Pancreas (tissue), 10 donors: ENCODE measurements around the gene RBBP8NL. TPM values are rescaled to one million over a fixed set of nuclear protein-coding genes. Genes with fewer than 3 reads are reported as not detected.

Experiments used
- ATAC-seq, 4 donors: fragments of 200-7000 bp; cut with Tn5 transposase; one replicate each; pipeline versions ENCODE4 v1.8.0 to v1.9.1; 2020; ENCODE audit warnings: mild to moderate bottlenecking in 4 of 4, moderate library complexity in 4 of 4
- DNase-seq, 6 donors: peaks; one replicate each; pipeline ENCODE4 v3.0.0-alpha.2; 2020
- FAIRE-seq: peaks from 2 replicates; lab custom pipeline; 2012; peaks lifted over from hg19 to GRCh38; lab: Jason Lieb, UNC
- H3K27ac ChIP-seq, 4 donors: fragments of 200-600 bp; sonication (generic); 1 replicate in 3 of 4; 2 replicates in 1 of 4; pipeline versions ENCODE4 v1.5.0 to v1.8.0; 2020
- H3K27me3 ChIP-seq, 4 donors: fragments of 200-600 bp; one replicate each; pipeline ENCODE4 v1.8.0; 2021
- H3K36me3 ChIP-seq, 3 donors: fragments of 200-600 bp; sonication (generic) in 1 of 3; one replicate each; pipeline versions ENCODE4 v1.5.0 to v1.8.0; 2020 to 2021
- H3K4me1 ChIP-seq, 3 donors: fragments of 200-600 bp; one replicate each; pipeline ENCODE4 v1.8.0; 2021
- H3K4me3 ChIP-seq, 4 donors: fragments of 200-600 bp; sonication (generic) in 2 of 4; one replicate each; pipeline versions ENCODE4 v1.5.0 to v1.8.0; 2020 to 2021
- H3K9me3 ChIP-seq, 4 donors: fragments of 200-600 bp; one replicate each; pipeline ENCODE4 v1.8.0; 2021
- WGBS, 2 donors: extraction: QIAGEN DNeasy Blood & Tissue Kit; methylation state at CpG; one replicate each; pipeline ENCODE4 v1.1.7; 2013; 5-methylcytosine and 5-hydroxymethylcytosine counted together
- intact Hi-C, 3 donors: fragments of 100-400 bp; cut with DNase I; formaldehyde crosslinking; loops; one replicate each; pipeline versions ENCODE4 v1.11.1 to v1.14.2; 2022
- polyA plus RNA-seq, 2 donors: library from polyadenylated mRNA; stranded (reverse); fragments of 200-250 nt; gene quantifications; one replicate each; pipeline ENCODE4 v1.2.3, GENCODE V29; 2013
- total RNA-seq, 6 donors: library from RNA; stranded (reverse); fragmentation: NEBNext Ultra II Directional in 4 of 6; extraction: Animal tissue kit (Norgen Biotek cat#: 25700) in 4 of 6; gene quantifications; one replicate each; pipeline versions ENCODE4 v1.2.1 to v1.2.4, GENCODE V29; 2021 to 2023
- TF ChIP-seq, protein P1 (sequence below), 4 donors: fragments of 200-600 bp; sonication (generic) in 3 of 4; IDR thresholded peaks; one replicate each; pipeline versions ENCODE4 v1.5.0 to v1.8.0; 2021; ENCODE audit warnings: antibody characterized with exemption in 4 of 4
- donor health status: healthy with polysubstance abuse.
- donor health status: DM: no; HTN: no; CAD: no; lungs with moderate emphysema.
- donor health status: DM: no; HTN: no; CAD: no.
- donor health status: control.
- donor health status: control.
- donor health status: Bipolar disorder and iron deficiency.
- donor health status: DM: yes; HTN: yes; CAD: no.
- donor health status: DM: no; HTN: no; CAD: no.
- donor health status: DM: no; HTN: no; CAD: no.
- donor health status: DM: yes; HTN: yes; CAD: no.

RBBP8NL gene
- total and polyA plus RNA-seq, 8 donors: 0.66 to 4.8 (median 1.3) TPM

- no peaks in the 10 kb centered on the region for H3K36me3 ChIP-seq
- FAIRE-seq (no peak), ATAC-seq (no peak), DNase-seq (no peak)
- 76 to 79% methylated on average over 9 to 10 of the region's 10 CpGs for WGBS, 2 donors
- no peak overlapping the region for H3K4me3 ChIP-seq
- no peak overlapping the region for H3K27ac ChIP-seq
- no peaks in the 10 kb centered on the region for H3K9me3 ChIP-seq
- TF ChIP-seq, protein P1, sequence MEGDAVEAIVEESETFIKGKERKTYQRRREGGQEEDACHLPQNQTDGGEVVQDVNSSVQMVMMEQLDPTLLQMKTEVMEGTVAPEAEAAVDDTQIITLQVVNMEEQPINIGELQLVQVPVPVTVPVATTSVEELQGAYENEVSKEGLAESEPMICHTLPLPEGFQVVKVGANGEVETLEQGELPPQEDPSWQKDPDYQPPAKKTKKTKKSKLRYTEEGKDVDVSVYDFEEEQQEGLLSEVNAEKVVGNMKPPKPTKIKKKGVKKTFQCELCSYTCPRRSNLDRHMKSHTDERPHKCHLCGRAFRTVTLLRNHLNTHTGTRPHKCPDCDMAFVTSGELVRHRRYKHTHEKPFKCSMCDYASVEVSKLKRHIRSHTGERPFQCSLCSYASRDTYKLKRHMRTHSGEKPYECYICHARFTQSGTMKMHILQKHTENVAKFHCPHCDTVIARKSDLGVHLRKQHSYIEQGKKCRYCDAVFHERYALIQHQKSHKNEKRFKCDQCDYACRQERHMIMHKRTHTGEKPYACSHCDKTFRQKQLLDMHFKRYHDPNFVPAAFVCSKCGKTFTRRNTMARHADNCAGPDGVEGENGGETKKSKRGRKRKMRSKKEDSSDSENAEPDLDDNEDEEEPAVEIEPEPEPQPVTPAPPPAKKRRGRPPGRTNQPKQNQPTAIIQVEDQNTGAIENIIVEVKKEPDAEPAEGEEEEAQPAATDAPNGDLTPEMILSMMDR (IDR thresholded peaks at IDR 0.05): no peak
- intact Hi-C loops: no loop called here
- H3K4me1 ChIP-seq: no peaks in the 10 kb centered on the region
- no peaks in the 10 kb centered on the region for H3K27me3 ChIP-seq
These were observed 37.7 kb upstream of the RBBP8NL start for GRCh38 chr20:62464990-62465389.

DNA sequence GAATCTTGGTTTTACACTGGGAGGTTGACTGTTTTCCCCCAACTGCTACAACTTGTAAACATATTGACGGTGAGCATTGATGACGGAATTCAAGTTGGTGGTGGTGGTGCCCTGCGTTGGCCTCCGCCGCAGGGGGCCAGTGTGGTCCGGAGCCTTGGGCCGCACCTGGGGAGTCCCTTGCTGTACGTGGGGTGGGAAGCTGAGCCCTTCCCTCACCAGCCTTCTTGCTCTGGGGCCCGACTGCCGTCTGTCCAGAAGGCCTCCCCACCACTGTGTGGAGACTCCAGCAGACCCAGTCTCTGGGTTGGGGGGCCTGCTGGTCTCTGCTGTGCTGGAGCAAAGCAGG lies 37.1 kb upstream of the RBBP8NL start:
- no peaks in the 10 kb centered on the region for H3K27me3 ChIP-seq

DNA sequence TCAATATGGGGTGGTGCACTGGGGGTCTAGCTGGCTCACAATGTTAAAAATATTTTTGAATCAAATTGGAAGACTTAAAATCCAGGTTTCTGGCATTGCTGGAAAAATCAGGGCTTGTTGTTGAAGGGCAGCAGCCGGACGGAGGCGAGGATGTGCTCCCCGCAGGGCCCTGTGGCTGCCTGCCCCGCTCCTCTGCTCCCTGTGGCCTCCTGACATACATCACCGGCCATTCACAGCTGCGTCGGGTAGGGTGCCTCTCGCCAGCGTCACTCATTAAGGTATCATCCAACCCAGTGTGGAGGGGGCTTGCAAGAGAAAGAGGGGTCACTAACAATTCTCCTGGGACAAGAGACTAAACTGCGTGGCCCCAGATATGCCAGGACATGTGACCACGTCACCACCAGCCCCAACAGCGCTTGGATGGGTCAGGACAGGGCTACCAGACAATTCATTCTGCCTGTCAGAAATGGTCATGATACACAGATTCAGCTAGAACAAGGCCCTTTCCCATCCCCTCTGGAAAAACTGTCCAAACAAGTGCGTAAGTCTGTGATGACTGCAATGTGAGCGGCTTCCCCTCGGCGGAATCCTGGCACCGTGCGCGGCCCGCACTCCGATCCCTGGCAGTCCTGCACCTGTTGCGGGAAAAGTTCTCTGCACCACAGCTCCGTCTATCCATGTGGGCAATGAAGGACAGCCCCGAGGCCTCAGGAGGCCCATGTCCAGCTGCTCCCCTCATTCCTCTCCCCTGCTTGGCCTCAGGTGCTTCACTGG lies 36.5 kb upstream of the RBBP8NL start:
- Histone ChIP-seq H3K9me3 (no peaks in the 10 kb centered on the region), H3K27ac (no peak overlapping the region), H3K4me3 (no peak overlapping the region), H3K4me1 (no peaks in the 10 kb centered on the region), H3K27me3 (no peaks in the 10 kb centered on the region), H3K36me3 (no peaks in the 10 kb centered on the region)
- FAIRE-seq (no peak), ATAC-seq (no peak), DNase-seq (no peak)
- 74 to 82% methylated on average over 25 of the region's 25 CpGs for WGBS, 2 donors
- TF ChIP-seq, protein P1 (IDR thresholded peaks at IDR 0.05): no peak
- intact Hi-C loops: no loop called here

More for the DNA sequence above, 37.1 kb upstream of the RBBP8NL start:
- no peak overlapping the region for H3K27ac ChIP-seq
- no peaks in the 10 kb centered on the region for H3K9me3 ChIP-seq
- ATAC-seq: no peak
- 86 to 87% methylated on average over 10 of the region's 10 CpGs for WGBS, 2 donors
- TF ChIP-seq, protein P1 (IDR thresholded peaks at IDR 0.05): no peak
- no peaks in the 10 kb centered on the region for H3K36me3 ChIP-seq
- H3K4me3 ChIP-seq: no peak overlapping the region
- no peak for DNase-seq
- intact Hi-C loops: no loop called here
- no peaks in the 10 kb centered on the region for H3K4me1 ChIP-seq
- no peak for FAIRE-seq

- Histone ChIP-seq H3K9me3 (no peaks in the 10 kb centered on the region), H3K27me3 (no peaks in the 10 kb centered on the region), H3K4me3 (no peak overlapping the region), H3K27ac (no peak overlapping the region), H3K4me1 (no peaks in the 10 kb centered on the region), H3K36me3 (no peaks in the 10 kb centered on the region)
- ATAC-seq: no peak
- WGBS, 2 donors: 63 to 66% methylated on average over 14 to 15 of the region's 15 CpGs
- no peak for DNase-seq
- FAIRE-seq: no peak
- intact Hi-C loops: no loop called here
- TF ChIP-seq, protein P1 (IDR thresholded peaks at IDR 0.05): no peak
These were observed 35.7 kb upstream of the RBBP8NL start for GRCh38 chr20:62462976-62463592.

DNA sequence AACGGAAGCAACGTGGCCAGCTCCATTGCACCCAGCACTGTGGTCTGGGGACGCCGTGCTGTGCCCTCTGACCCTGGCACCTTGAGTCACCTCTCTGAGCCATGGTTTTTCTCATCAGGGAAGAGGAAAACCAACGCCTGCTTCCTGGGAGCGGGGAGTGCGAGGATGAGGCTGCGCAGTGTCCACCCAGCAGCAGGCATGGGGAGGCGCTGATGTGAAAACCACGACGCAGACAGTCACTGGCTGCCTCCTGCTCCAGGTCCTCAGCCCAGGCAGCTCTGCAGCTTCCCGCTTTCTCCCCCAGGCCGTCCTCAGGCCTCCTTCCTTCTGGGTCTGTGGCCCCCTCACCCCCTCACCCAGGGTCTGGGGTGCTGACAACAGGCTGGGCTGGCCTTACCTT lies 34.5 kb upstream of the RBBP8NL start:
- H3K27me3 ChIP-seq: no peaks in the 10 kb centered on the region
- intact Hi-C loops: no loop called here
- WGBS, 2 donors: 88 to 91% methylated on average over 13 of the region's 13 CpGs
- no peak for ATAC-seq
- H3K27ac ChIP-seq: no peak overlapping the region
- no peak for FAIRE-seq
- H3K36me3 ChIP-seq: no peaks in the 10 kb centered on the region
- DNase-seq: no peak
- TF ChIP-seq, protein P1 (IDR thresholded peaks at IDR 0.05): no peak
- no peak overlapping the region for H3K4me3 ChIP-seq
- no peaks in the 10 kb centered on the region for H3K9me3 ChIP-seq
- no peaks in the 10 kb centered on the region for H3K4me1 ChIP-seq
